Measurements from ENCODE around the gene MAML2.

MAML2 gene

GRCh38 chr11:96085319-96085930, 257.6 kb downstream of the MAML2 start:
- no peak for DNase-seq (ENCODE audit: low spot score)
- in situ Hi-C loops (cut with MboI; ENCODE audit: low pct_unique_long_range_greater_than_20kb, low sequenced_read_pairs, unreplicated experiment) = loop anchor here (25.0 kb wide), 1 partner anchor 102 kb away; no protein-coding TSS in a partner anchor
- no peak for TF ChIP-seq CTCF (IDR thresholded peaks at IDR 0.05; ENCODE audit: extremely low read depth, insufficient read depth, missing control alignments)

- no peak for DNase-seq (ENCODE audit: low spot score)
- no peak for TF ChIP-seq CTCF (IDR thresholded peaks at IDR 0.05; ENCODE audit: extremely low read depth, insufficient read depth, missing control alignments)
- in situ Hi-C loops (cut with MboI; ENCODE audit: low pct_unique_long_range_greater_than_20kb, low sequenced_read_pairs, unreplicated experiment) = loop anchor here (25.0 kb wide), 1 partner anchor 103 kb away; no protein-coding TSS in a partner anchor
Measured at GRCh38 chr11:96084610-96085318, 258.2 kb downstream of the MAML2 start.

- DNase-seq (ENCODE audit: low spot score) = no peak
- in situ Hi-C loops (cut with MboI; ENCODE audit: low pct_unique_long_range_greater_than_20kb, low sequenced_read_pairs, unreplicated experiment) = loop anchor here (25.0 kb wide), 1 partner anchor 104 kb away; no protein-coding TSS in a partner anchor
- TF ChIP-seq CTCF (IDR thresholded peaks at IDR 0.05; ENCODE audit: extremely low read depth, insufficient read depth, missing control alignments) = no peak
Measured at GRCh38 chr11:96082936-96083335, 260.1 kb downstream of the MAML2 start.

GRCh38 chr11:96082002-96082899, 260.7 kb downstream of the MAML2 start:
- in situ Hi-C loops (cut with MboI; ENCODE audit: low pct_unique_long_range_greater_than_20kb, low sequenced_read_pairs, unreplicated experiment) = loop anchor here (25.0 kb wide), 1 partner anchor 105 kb away; no protein-coding TSS in a partner anchor
- DNase-seq (ENCODE audit: low spot score) = no peak
- no peak for TF ChIP-seq CTCF (IDR thresholded peaks at IDR 0.05; ENCODE audit: extremely low read depth, insufficient read depth, missing control alignments)

GRCh38 chr11:96081561-96081960, 261.4 kb downstream of the MAML2 start:
- no peak for TF ChIP-seq CTCF (IDR thresholded peaks at IDR 0.05; ENCODE audit: extremely low read depth, insufficient read depth, missing control alignments)
- no peak for DNase-seq (ENCODE audit: low spot score)
- in situ Hi-C loops (cut with MboI; ENCODE audit: low pct_unique_long_range_greater_than_20kb, low sequenced_read_pairs, unreplicated experiment) = loop anchor here (25.0 kb wide), 1 partner anchor 106 kb away; no protein-coding TSS in a partner anchor

GRCh38 chr11:96079691-96080090, 263.3 kb downstream of the MAML2 start:
- no peak for TF ChIP-seq CTCF (IDR thresholded peaks at IDR 0.05; ENCODE audit: extremely low read depth, insufficient read depth, missing control alignments)
- in situ Hi-C loops (cut with MboI; ENCODE audit: low pct_unique_long_range_greater_than_20kb, low sequenced_read_pairs, unreplicated experiment) = loop anchor here (25.0 kb wide), 1 partner anchor 108 kb away; no protein-coding TSS in a partner anchor
- no peak for DNase-seq (ENCODE audit: low spot score)

Data from GM13977 (cell line).